ENCODE data around the gene SMURF2.
A peak's percentile ranks its signal among the peaks of the same experiment; 100 is the strongest.

DNA sequence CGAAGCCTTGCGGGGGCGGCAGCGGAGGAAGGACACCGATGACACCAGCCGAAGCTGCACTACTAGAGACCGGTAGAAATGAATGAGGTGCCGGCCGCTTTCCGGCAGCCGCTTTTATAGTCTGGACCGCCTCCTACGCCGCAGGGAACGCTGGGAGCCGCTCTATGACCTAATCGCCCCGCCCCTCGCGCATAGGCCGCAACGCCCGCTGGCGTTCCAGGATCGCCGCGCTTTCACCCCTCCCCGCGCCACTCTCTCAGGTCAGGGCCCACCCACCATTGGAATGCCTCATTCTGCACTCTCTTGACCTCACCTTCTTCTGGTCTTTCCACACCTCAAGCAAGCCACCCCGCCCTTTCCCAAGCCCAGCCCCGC, 155.9 kb downstream of the SMURF2 start, which contains the start of gene DDX5:
- TF ChIP-seq, protein P1, sequence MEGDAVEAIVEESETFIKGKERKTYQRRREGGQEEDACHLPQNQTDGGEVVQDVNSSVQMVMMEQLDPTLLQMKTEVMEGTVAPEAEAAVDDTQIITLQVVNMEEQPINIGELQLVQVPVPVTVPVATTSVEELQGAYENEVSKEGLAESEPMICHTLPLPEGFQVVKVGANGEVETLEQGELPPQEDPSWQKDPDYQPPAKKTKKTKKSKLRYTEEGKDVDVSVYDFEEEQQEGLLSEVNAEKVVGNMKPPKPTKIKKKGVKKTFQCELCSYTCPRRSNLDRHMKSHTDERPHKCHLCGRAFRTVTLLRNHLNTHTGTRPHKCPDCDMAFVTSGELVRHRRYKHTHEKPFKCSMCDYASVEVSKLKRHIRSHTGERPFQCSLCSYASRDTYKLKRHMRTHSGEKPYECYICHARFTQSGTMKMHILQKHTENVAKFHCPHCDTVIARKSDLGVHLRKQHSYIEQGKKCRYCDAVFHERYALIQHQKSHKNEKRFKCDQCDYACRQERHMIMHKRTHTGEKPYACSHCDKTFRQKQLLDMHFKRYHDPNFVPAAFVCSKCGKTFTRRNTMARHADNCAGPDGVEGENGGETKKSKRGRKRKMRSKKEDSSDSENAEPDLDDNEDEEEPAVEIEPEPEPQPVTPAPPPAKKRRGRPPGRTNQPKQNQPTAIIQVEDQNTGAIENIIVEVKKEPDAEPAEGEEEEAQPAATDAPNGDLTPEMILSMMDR (IDR thresholded peaks at IDR 0.05), result no peak
- peak in 1 of 2 donors; percentile 98 for TF ChIP-seq POLR2A (IDR thresholded peaks at IDR 0.05)
